ENCODE data around the gene RAB36.

GRCh38 chr22:23158516-23159290 is 13.4 kb downstream of the RAB36 start:
- TF ChIP-seq, protein P1, sequence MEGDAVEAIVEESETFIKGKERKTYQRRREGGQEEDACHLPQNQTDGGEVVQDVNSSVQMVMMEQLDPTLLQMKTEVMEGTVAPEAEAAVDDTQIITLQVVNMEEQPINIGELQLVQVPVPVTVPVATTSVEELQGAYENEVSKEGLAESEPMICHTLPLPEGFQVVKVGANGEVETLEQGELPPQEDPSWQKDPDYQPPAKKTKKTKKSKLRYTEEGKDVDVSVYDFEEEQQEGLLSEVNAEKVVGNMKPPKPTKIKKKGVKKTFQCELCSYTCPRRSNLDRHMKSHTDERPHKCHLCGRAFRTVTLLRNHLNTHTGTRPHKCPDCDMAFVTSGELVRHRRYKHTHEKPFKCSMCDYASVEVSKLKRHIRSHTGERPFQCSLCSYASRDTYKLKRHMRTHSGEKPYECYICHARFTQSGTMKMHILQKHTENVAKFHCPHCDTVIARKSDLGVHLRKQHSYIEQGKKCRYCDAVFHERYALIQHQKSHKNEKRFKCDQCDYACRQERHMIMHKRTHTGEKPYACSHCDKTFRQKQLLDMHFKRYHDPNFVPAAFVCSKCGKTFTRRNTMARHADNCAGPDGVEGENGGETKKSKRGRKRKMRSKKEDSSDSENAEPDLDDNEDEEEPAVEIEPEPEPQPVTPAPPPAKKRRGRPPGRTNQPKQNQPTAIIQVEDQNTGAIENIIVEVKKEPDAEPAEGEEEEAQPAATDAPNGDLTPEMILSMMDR (IDR thresholded peaks at IDR 0.05), result no peak
- no peak for TF ChIP-seq POLR2A (IDR thresholded peaks at IDR 0.05)

All from lower leg skin (tissue), 3 donors.